Stimulated activated memory B cell treated with anti-CD40 and anti-IgM and Interleukin-4, amounts not matched to agents 10 μg/mL and 1 μg/mL and 100 μg/mL, for 72 hours (primary cell): ENCODE measurements around the gene SEMA4G.
"Not testable (repeated sequence)": the region's sequence is repeated elsewhere in the genome, so short reads cannot be mapped to it uniquely, and the experiment has no call there.

ENCODE experiments used
- ATAC-seq: fragments of 150-1000 bp; cut with Tn5 transposase; 2 replicates; pipeline ENCODE4 v1.10.0; 2021
- H3K27ac Mint-ChIP-seq: one replicate; pipeline ENCODE4 v1.8.0; 2022; ENCODE audit warnings: mild to moderate bottlenecking, mixed read lengths
- H3K27me3 Mint-ChIP-seq: one replicate; pipeline ENCODE4 v1.8.0; 2022; ENCODE audit warnings: mixed read lengths
- H3K36me3 Mint-ChIP-seq: one replicate; pipeline ENCODE4 v1.8.0; 2022; ENCODE audit warnings: mixed read lengths
- H3K4me1 Mint-ChIP-seq: one replicate; pipeline ENCODE4 v1.8.0; 2022; ENCODE audit warnings: mixed read lengths
- H3K4me3 Mint-ChIP-seq: one replicate; pipeline ENCODE4 v1.8.0; 2022; ENCODE audit warnings: mild to moderate bottlenecking, moderate library complexity, mixed read lengths
- H3K9me3 Mint-ChIP-seq: one replicate; pipeline ENCODE4 v1.8.0; 2022; ENCODE audit warnings: mixed read lengths

SEMA4G gene

GRCh38 chr10:100966887-100967286 lies 2.4 kb upstream of the SEMA4G start:
- H3K27ac Mint-ChIP-seq, result no peak overlapping the region
- H3K4me1 Mint-ChIP-seq, result peaks cover 30% of the 10 kb centered on the region
- no peak for ATAC-seq
- no peaks in the 10 kb centered on the region for H3K9me3 Mint-ChIP-seq
- no peak overlapping the region for H3K4me3 Mint-ChIP-seq
- H3K27me3 Mint-ChIP-seq, result no peaks in the 10 kb centered on the region
- H3K36me3 Mint-ChIP-seq, result peaks cover 23% of the 10 kb centered on the region

- Mint-ChIP-seq H3K27me3 (no peaks in the 10 kb centered on the region), H3K4me3 (no peak overlapping the region), H3K27ac (no peak overlapping the region), H3K4me1 (peaks cover 30% of the 10 kb centered on the region), H3K36me3 (peaks cover 20% of the 10 kb centered on the region), H3K9me3 (no peaks in the 10 kb centered on the region)
- ATAC-seq, result no peak
Observed at GRCh38 chr10:100967332-100967731, 2.0 kb upstream of the SEMA4G start.

DNA sequence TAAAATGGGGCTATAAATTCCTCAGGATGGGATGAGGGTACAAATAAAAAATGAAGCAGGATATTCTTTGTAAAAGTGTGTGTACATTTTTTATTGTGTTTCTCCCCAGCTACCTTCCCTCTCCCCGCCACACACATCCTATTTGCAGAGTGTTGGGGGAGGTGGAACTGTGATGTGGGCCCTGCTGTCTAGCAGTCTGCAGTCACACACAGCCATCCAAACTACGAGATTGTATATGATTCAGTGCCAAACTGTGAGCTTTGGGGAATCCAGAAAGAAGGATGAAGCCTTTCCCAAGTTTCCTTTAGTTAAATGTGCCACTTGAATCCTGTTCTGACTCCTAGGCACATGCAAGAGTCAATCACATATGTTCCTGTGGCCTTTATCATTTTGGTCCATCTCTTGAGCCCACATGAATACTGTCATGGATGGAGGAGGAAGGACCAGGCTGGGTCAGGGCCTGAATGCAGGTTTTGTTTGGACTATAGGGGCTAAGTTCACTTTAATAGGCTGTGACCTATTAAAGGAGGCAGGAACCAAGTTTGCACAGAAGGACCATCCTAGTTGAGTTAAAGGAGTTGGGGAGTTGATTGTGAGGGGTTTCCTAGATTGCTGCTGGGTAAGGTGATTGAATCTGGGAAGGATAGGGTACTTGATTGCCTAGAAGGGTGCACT lies 1.1 kb upstream of the SEMA4G start:
- no peaks in the 10 kb centered on the region for H3K9me3 Mint-ChIP-seq
- no peaks in the 10 kb centered on the region for H3K27me3 Mint-ChIP-seq
- H3K36me3 Mint-ChIP-seq, result peaks cover 11% of the 10 kb centered on the region
- no peak for ATAC-seq
- peak overlapping the region; percentile 78 for H3K4me3 Mint-ChIP-seq
- no peak overlapping the region for H3K27ac Mint-ChIP-seq
- H3K4me1 Mint-ChIP-seq, result peaks cover 30% of the 10 kb centered on the region

DNA sequence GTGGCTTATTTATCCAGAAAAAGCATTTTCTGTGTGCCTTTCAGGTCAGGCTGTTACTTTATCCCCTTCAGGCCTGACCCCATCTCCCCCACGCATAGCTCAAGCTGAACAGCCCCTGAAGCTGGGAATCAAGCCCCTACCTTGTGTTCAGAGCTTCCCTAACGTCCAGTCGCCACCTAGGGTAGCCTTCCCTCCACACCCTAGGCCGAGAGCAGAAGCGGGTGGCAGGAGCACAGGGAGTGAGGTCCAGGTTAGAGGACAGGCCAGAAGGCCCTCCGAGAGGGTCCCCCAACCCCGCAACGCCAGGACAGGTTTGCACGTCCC lies 479 bp upstream of the SEMA4G start:
- no peak for ATAC-seq
- Mint-ChIP-seq H3K27ac (no peak overlapping the region), H3K27me3 (no peaks in the 10 kb centered on the region), H3K9me3 (no peaks in the 10 kb centered on the region), H3K4me3 (peak overlapping the region; percentile 78), H3K4me1 (peaks cover 30% of the 10 kb centered on the region), H3K36me3 (peaks cover 10% of the 10 kb centered on the region)

DNA sequence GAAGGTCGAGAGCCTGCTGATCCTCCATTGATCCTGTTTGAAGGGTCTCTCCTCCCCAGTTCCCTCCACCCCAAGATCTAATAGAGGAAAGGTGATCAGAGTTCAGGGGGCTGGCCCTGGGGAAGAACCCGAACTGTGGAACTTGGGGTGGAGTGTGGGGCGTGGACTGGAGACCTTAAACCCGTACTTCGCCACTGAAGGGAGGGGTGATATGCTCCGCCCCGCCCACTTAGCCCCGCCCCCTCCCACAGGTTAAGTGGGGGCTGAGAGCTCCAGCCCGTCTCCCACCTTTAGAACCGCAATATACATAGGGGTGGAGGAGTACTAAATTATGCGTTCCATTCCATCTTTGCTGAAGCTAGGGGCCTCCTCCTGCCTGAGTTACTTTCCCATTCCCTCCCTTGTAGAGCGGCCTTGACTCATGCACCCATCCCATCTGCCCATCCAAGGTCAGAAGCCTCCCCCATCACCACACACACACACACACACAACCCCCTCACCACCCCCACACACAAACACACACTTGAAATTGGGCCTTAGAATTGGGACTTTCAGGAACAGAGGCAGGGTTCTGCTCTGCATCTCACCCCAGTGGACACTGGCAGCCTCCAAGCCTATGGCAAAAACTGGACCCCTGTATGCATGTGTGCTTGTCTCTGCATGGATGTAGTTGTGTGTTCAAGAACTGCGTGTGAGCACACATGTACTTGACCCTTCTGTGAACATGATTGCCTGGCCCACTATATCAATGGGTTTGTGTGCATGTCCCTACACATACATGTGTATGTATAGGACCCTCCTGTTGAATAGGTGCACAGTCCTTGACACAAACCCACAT lies 991 bp downstream of the SEMA4G start:
- H3K27me3 Mint-ChIP-seq, result no peaks in the 10 kb centered on the region
- no peak overlapping the region for H3K27ac Mint-ChIP-seq
- peak overlapping the region; percentile 70 for H3K4me3 Mint-ChIP-seq
- H3K9me3 Mint-ChIP-seq, result no peaks in the 10 kb centered on the region
- ATAC-seq, result no peak
- peaks cover 30% of the 10 kb centered on the region for H3K4me1 Mint-ChIP-seq
- H3K36me3 Mint-ChIP-seq, result peaks cover 6% of the 10 kb centered on the region

- Mint-ChIP-seq H3K27me3 (no peaks in the 10 kb centered on the region), H3K9me3 (no peaks in the 10 kb centered on the region), H3K27ac (no peak overlapping the region), H3K4me1 (peaks cover 30% of the 10 kb centered on the region), H3K36me3 (no peaks in the 10 kb centered on the region), H3K4me3 (no peak overlapping the region)
- ATAC-seq, result no peak
Observed at GRCh38 chr10:100970914-100971811, 1.9 kb downstream of the SEMA4G start.

GRCh38 chr10:100972115-100972903 lies 3.0 kb downstream of the SEMA4G start:
- H3K4me1 Mint-ChIP-seq, result peaks cover 30% of the 10 kb centered on the region
- ATAC-seq, result no peak
- H3K36me3 Mint-ChIP-seq, result peaks cover 7% of the 10 kb centered on the region
- no peaks in the 10 kb centered on the region for H3K9me3 Mint-ChIP-seq
- H3K27ac Mint-ChIP-seq, result no peak overlapping the region
- H3K27me3 Mint-ChIP-seq, result no peaks in the 10 kb centered on the region
- H3K4me3 Mint-ChIP-seq, result no peak overlapping the region

DNA sequence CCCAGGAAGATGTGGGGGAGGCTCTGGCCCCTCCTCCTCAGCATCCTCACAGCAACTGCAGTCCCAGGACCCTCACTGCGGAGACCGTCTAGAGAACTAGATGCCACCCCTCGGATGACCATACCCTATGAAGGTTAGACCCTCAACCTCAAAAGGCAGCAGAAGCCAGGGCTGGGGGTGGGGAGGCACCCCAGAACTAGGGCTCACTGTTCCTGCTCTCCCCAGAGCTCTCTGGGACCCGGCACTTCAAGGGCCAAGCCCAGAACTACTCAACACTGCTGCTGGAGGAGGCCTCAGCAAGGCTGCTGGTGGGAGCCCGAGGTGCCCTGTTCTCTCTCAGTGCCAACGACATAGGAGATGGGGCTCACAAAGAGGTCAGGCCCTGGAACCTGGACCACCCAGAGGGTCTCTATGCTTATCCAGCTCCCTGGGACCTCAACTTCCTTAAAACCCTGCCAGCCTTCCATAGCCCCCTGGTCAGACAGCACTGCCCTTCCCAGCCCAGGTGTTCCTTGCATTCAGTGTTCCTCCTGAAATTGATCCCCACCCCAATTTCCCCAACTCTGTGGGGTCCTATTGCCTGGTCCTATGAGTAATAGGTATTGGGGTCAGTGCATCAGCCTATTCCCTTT lies 3.7 kb downstream of the SEMA4G start:
- no peaks in the 10 kb centered on the region for H3K27me3 Mint-ChIP-seq
- no peaks in the 10 kb centered on the region for H3K9me3 Mint-ChIP-seq
- H3K27ac Mint-ChIP-seq, result no peak overlapping the region
- ATAC-seq, result no peak
- no peak overlapping the region for H3K4me3 Mint-ChIP-seq
- H3K36me3 Mint-ChIP-seq, result peaks cover 7% of the 10 kb centered on the region
- peaks cover 26% of the 10 kb centered on the region for H3K4me1 Mint-ChIP-seq

DNA sequence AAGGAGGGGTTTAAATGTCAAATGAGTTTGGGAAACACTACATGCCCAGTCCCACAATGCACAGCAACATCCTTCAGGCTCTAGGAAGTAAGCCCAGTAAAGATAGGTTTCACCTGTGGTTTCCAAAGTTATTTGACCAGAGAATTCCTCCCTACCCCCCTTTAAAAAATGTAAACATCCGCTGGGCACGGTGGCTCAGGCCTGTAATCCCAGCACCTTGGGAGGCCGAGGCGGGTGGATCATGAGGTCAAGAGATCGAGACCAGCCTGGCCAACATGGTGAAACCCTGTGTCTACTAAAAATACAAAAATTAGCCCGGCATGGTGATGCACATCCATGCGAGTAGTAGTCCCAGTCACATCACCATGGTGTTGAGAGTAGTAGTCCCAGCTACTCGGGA lies 6.1 kb downstream of the SEMA4G start:
- H3K4me3 Mint-ChIP-seq, ATAC-seq, H3K4me1 Mint-ChIP-seq, H3K27ac Mint-ChIP-seq, H3K9me3 Mint-ChIP-seq, H3K27me3 Mint-ChIP-seq: not testable (repeated sequence)
- H3K36me3 Mint-ChIP-seq, result peaks cover 14% of the 10 kb centered on the region

GRCh38 chr10:100976906-100977305 lies 7.6 kb downstream of the SEMA4G start:
- H3K4me1 Mint-ChIP-seq, result no peaks in the 10 kb centered on the region
- H3K9me3 Mint-ChIP-seq, result no peaks in the 10 kb centered on the region
- ATAC-seq, result no peak
- no peak overlapping the region for H3K27ac Mint-ChIP-seq
- no peak overlapping the region for H3K4me3 Mint-ChIP-seq
- H3K36me3 Mint-ChIP-seq, result peaks cover 25% of the 10 kb centered on the region
- no peaks in the 10 kb centered on the region for H3K27me3 Mint-ChIP-seq

DNA sequence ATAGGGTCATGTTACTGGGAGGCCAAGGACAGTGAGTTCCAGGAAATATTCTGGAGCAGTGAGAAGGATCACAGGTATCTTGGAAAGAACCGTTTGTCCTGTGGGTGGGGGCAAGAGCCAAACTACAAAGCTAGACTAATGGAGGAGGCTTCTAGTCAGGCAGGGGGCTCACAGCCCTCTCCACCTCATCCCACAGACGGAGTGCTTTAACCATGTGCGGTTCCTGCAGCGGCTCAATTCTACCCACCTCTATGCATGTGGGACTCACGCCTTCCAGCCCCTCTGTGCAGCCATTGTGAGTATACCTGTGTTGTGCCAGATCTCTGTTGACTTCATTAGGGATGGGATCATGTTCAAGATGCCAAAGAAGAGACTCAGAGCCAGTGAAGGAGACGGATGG lies 8.1 kb downstream of the SEMA4G start:
- Mint-ChIP-seq H3K4me1 (no peaks in the 10 kb centered on the region), H3K36me3 (peaks cover 30% of the 10 kb centered on the region), H3K9me3 (no peaks in the 10 kb centered on the region), H3K27me3 (no peaks in the 10 kb centered on the region), H3K4me3 (no peak overlapping the region), H3K27ac (no peak overlapping the region)
- no peak for ATAC-seq

GRCh38 chr10:100978121-100978900 lies 9.0 kb downstream of the SEMA4G start:
- H3K9me3 Mint-ChIP-seq, result no peaks in the 10 kb centered on the region
- H3K4me3 Mint-ChIP-seq, result no peak overlapping the region
- no peak overlapping the region for H3K27ac Mint-ChIP-seq
- no peak for ATAC-seq
- H3K27me3 Mint-ChIP-seq, result no peaks in the 10 kb centered on the region
- no peaks in the 10 kb centered on the region for H3K4me1 Mint-ChIP-seq
- peaks cover 38% of the 10 kb centered on the region for H3K36me3 Mint-ChIP-seq

DNA sequence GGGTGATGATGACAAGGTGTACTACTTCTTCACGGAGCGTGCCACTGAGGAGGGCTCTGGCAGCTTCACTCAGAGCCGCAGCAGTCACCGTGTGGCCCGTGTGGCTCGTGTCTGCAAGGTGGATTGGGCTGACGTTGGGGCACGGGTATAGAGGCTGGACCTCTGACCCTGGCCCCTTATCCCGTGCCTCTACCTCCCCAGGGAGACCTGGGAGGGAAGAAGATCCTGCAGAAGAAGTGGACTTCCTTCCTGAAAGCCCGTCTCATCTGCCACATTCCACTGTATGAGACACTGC lies 9.5 kb downstream of the SEMA4G start:
- no peaks in the 10 kb centered on the region for H3K27me3 Mint-ChIP-seq
- no peak overlapping the region for H3K27ac Mint-ChIP-seq
- no peak overlapping the region for H3K4me3 Mint-ChIP-seq
- no peaks in the 10 kb centered on the region for H3K4me1 Mint-ChIP-seq
- H3K36me3 Mint-ChIP-seq, result peaks cover 43% of the 10 kb centered on the region
- ATAC-seq, result no peak
- H3K9me3 Mint-ChIP-seq, result no peaks in the 10 kb centered on the region

DNA sequence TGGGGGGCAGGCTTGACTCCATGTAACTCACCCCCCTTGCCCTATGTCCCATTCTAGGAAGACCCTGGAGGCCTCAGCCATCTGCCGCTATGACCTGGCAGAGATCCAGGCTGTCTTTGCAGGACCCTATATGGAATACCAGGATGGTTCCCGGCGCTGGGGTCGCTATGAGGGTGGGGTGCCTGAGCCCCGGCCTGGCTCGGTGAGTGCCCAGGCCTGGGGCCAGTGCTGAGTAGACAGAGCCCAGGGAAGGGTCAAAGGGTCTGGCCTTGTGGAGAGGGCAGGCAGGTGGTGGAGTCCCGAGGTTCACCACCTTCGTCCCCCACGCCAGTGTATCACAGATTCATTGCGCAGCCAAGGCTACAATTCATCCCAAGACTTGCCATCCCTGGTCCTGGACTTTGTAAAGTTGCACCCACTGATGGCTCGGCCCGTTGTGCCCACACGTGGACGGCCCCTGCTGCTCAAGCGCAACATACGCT lies 10.5 kb downstream of the SEMA4G start:
- Mint-ChIP-seq H3K27me3 (no peaks in the 10 kb centered on the region), H3K4me1 (peaks cover 9% of the 10 kb centered on the region), H3K36me3 (peaks cover 50% of the 10 kb centered on the region), H3K27ac (no peak overlapping the region), H3K9me3 (no peaks in the 10 kb centered on the region), H3K4me3 (no peak overlapping the region)
- no peak for ATAC-seq
